ENCODE data around the gene IL6ST. TPM values are rescaled to one million over a fixed set of nuclear protein-coding genes. Genes with fewer than 3 reads are reported as not detected.

Gene IL6ST
- total and polyA plus RNA-seq, 2 donors from 2014 or later = 39.2 to 378 TPM

- Histone ChIP-seq H3K4me3 (ENCODE audit: low read length in 3 of 3) (no peak overlapping the region), H3K4me1 (ENCODE audit: control insufficient read depth in 2 of 3, insufficient read depth in 2 of 3, low read depth in 1 of 3, low read length in 3 of 3) (peaks cover 0 to 7% (median 0%) of the 10 kb centered on the region in 3 donors), H3K9ac (ENCODE audit: low read length in 3 of 3) (no peak overlapping the region), H3K36me3 (ENCODE audit: control insufficient read depth in 2 of 3, insufficient read depth in 3 of 3, low read length in 3 of 3) (no peaks in the 10 kb centered on the region), H3K9me3 (ENCODE audit: control insufficient read depth in 2 of 3, insufficient read depth in 1 of 3, low read length in 3 of 3) (no peaks in the 10 kb centered on the region), H3K27ac (ENCODE audit: low read depth in 2 of 2, low read length in 2 of 2) (no peak overlapping the region), H3K27me3 (ENCODE audit: control insufficient read depth, insufficient read depth, low read length) (no peaks in the 10 kb centered on the region)
- FAIRE-seq (no peak), DNase-seq (peak in 1 of 5 donors; percentile 10)
- intact Hi-C loops (cut with DNase I) = no loop called here
- TF ChIP-seq CTCF (IDR thresholded peaks at IDR 0.05; ENCODE audit: borderline replicate concordance, extremely low read depth, insufficient read depth) = no peak
Observed at GRCh38 chr5:56011835-56012234, 17.1 kb upstream of the IL6ST start.

- no peaks in the 10 kb centered on the region for H3K36me3 ChIP-seq (ENCODE audit: control insufficient read depth in 2 of 3, insufficient read depth in 3 of 3, low read length in 3 of 3)
- H3K27ac ChIP-seq (ENCODE audit: low read depth in 2 of 2, low read length in 2 of 2) = no peak overlapping the region
- TF ChIP-seq CTCF (IDR thresholded peaks at IDR 0.05; ENCODE audit: borderline replicate concordance, extremely low read depth, insufficient read depth) = no peak
- no peak for DNase-seq
- no peaks in the 10 kb centered on the region for H3K27me3 ChIP-seq (ENCODE audit: control insufficient read depth, insufficient read depth, low read length)
- H3K9me3 ChIP-seq (ENCODE audit: control insufficient read depth in 2 of 3, insufficient read depth in 1 of 3, low read length in 3 of 3) = no peaks in the 10 kb centered on the region
- no peak overlapping the region for H3K9ac ChIP-seq (ENCODE audit: low read length in 3 of 3)
- no peak for FAIRE-seq
- peaks cover 0 to 7% (median 0%) of the 10 kb centered on the region in 3 donors for H3K4me1 ChIP-seq (ENCODE audit: control insufficient read depth in 2 of 3, insufficient read depth in 2 of 3, low read depth in 1 of 3, low read length in 3 of 3)
- H3K4me3 ChIP-seq (ENCODE audit: low read length in 3 of 3) = no peak overlapping the region
- intact Hi-C loops (cut with DNase I) = no loop called here
Observed at GRCh38 chr5:56010431-56010830, 15.7 kb upstream of the IL6ST start.

- intact Hi-C loops (cut with DNase I) = no loop called here
Observed at GRCh38 chr5:56006600-56006999, 11.8 kb upstream of the IL6ST start.

More at GRCh38 chr5:56006600-56006999, 11.8 kb upstream of the IL6ST start:
- no peaks in the 10 kb centered on the region for H3K4me1 ChIP-seq (ENCODE audit: control insufficient read depth in 2 of 3, insufficient read depth in 2 of 3, low read depth in 1 of 3, low read length in 3 of 3)
- no peaks in the 10 kb centered on the region for H3K36me3 ChIP-seq (ENCODE audit: control insufficient read depth in 2 of 3, insufficient read depth in 3 of 3, low read length in 3 of 3)
- H3K9me3 ChIP-seq (ENCODE audit: control insufficient read depth in 2 of 3, insufficient read depth in 1 of 3, low read length in 3 of 3) = peaks cover 0 to 5% (median 0%) of the 10 kb centered on the region in 3 donors
- H3K4me3 ChIP-seq (ENCODE audit: low read length in 3 of 3) = no peak overlapping the region
- no peak overlapping the region for H3K27ac ChIP-seq (ENCODE audit: low read depth in 2 of 2, low read length in 2 of 2)
- no peak for TF ChIP-seq CTCF (IDR thresholded peaks at IDR 0.05; ENCODE audit: borderline replicate concordance, extremely low read depth, insufficient read depth)
- no peak for DNase-seq
- no peak for FAIRE-seq
- H3K27me3 ChIP-seq (ENCODE audit: control insufficient read depth, insufficient read depth, low read length) = no peaks in the 10 kb centered on the region
- H3K9ac ChIP-seq (ENCODE audit: low read length in 3 of 3) = no peak overlapping the region

All from kidney (tissue), 14 donors.